Prostate gland (tissue), 2 donors: ENCODE measurements around the gene ACSL1. TPM values are rescaled to one million over a fixed set of nuclear protein-coding genes. Genes with fewer than 3 reads are reported as not detected.

Source experiments
- DNase-seq: peaks from one replicate; pipeline ENCODE4 v3.0.0-alpha.2; 2019; ENCODE audit warnings: low spot score
- H3K27ac ChIP-seq, 2 donors: fragments of 200-600 bp; sonication (generic); 2 replicates each; pipeline ENCODE4 v1.5.1; 2017 to 2019
- H3K27me3 ChIP-seq: fragments of 200-600 bp; sonication (generic); replicated peaks from 2 replicates; pipeline ENCODE4 v1.5.1; 2019; ENCODE audit not compliant: insufficient read depth
- H3K36me3 ChIP-seq, 2 donors: fragments of 200-600 bp; sonication (generic); 1 replicate in 1 of 2; 2 replicates in 1 of 2; pipeline versions ENCODE4 v1.5.1 to v1.8.1; 2017 to 2019
- H3K4me1 ChIP-seq: fragments of 200-600 bp; sonication (generic); replicated peaks from 2 replicates; pipeline ENCODE4 v1.5.1; 2019
- H3K4me3 ChIP-seq, 2 donors: fragments of 200-600 bp; sonication (generic); 2 replicates each; pipeline ENCODE4 v1.5.1; 2017 to 2019
- H3K9me3 ChIP-seq: fragments of 200-600 bp; sonication (generic); 2 replicates; pipeline ENCODE4 v1.5.1; 2017
- POLR2A ChIP-seq: fragments of 450-650 bp; IDR thresholded peaks from one replicate; pipeline ENCODE4 v1.6.1; 2016; ENCODE audit warnings: antibody characterized with exemption, mild to moderate bottlenecking
- POLR2AphosphoS5 ChIP-seq: sonication (generic); formaldehyde crosslinking; IDR thresholded peaks from one replicate; pipeline ENCODE4 v1.6.1; 2017; ENCODE audit warnings: antibody characterized with exemption
- WGBS: methylation state at CpG from one replicate; pipeline ENCODE4 v1.1.5; 2018; 5-methylcytosine and 5-hydroxymethylcytosine counted together
- intact Hi-C: fragments of 100-400 bp; cut with DNase I; formaldehyde crosslinking; loops from one replicate; pipeline ENCODE4 v1.14.2; 2022
- total RNA-seq, 2 donors: library from RNA; depleted of rRNA; stranded (reverse); fragments of >200 nt; gene quantifications; one replicate each; pipeline ENCODE4 v1.1.0, GENCODE V29; 2016
- TF ChIP-seq, protein P1 (sequence below), 4 experiments: fragments of 200-600 bp in 2 of 4; fragments of 450-650 bp in 2 of 4; sonication (generic) in 2 of 4; IDR thresholded peaks; 1 replicate in 3 of 4; 2 replicates in 1 of 4; pipeline ENCODE4 v1.5.1; 2016 to 2019; ENCODE audit warnings: antibody characterized with exemption in 4 of 4, mild to moderate bottlenecking in 2 of 4, moderate library complexity in 2 of 4

Gene ACSL1
- total RNA-seq, 2 donors from 2014 or later = 71.7 to 157 TPM

DNA sequence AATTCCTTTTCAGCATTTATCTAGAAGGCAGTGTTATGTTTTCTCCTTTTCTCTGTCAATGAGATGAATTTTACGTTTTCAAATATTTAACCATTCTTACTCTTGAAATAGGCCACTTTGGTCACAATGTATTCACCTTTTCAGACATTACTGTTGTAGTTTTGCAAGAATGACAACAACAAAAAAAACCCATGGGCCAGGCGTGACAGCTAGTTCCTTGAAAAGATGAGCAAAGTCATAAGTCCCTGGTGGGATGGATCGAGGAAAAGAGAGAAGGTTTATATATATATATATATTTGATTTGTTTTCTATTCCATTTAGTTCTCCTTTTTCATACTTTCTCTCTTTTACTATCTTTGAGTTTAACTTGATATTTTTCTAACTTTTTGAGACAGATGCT is 38.1 kb upstream of the ACSL1 start:
- H3K27ac ChIP-seq = no peak overlapping the region
- TF ChIP-seq POLR2A (no peak), POLR2AphosphoS5 (no peak)
- TF ChIP-seq, protein P1, sequence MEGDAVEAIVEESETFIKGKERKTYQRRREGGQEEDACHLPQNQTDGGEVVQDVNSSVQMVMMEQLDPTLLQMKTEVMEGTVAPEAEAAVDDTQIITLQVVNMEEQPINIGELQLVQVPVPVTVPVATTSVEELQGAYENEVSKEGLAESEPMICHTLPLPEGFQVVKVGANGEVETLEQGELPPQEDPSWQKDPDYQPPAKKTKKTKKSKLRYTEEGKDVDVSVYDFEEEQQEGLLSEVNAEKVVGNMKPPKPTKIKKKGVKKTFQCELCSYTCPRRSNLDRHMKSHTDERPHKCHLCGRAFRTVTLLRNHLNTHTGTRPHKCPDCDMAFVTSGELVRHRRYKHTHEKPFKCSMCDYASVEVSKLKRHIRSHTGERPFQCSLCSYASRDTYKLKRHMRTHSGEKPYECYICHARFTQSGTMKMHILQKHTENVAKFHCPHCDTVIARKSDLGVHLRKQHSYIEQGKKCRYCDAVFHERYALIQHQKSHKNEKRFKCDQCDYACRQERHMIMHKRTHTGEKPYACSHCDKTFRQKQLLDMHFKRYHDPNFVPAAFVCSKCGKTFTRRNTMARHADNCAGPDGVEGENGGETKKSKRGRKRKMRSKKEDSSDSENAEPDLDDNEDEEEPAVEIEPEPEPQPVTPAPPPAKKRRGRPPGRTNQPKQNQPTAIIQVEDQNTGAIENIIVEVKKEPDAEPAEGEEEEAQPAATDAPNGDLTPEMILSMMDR (IDR thresholded peaks at IDR 0.05) = no peak
- WGBS = 84% methylated on average over 3 of the region's 3 CpGs
- H3K4me1 ChIP-seq = no peaks in the 10 kb centered on the region
- H3K27me3 ChIP-seq = no peaks in the 10 kb centered on the region
- H3K9me3 ChIP-seq = no peaks in the 10 kb centered on the region
- intact Hi-C loops = no loop called here
- DNase-seq = no peak
- H3K36me3 ChIP-seq = no peaks in the 10 kb centered on the region
- H3K4me3 ChIP-seq = no peak overlapping the region

DNA sequence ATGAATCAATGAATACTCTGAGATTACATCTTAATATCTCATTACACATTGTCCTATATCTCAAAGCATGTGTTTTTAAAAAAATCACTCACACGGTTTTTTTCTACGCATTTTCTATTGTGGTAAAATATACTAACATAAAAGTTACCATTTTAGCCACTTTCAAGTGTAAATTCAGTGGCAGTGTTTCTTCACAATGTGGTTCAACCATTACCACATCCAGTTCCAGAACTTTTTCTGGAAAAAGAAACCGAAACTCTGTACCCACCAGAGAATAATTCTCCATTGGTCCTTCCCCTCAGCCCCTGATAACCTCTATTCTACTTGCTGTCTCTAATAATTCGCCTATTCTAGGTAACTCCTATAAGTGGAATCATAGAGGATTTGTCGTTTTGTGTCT is 35.3 kb upstream of the ACSL1 start:
- H3K4me3 ChIP-seq = no peak overlapping the region
- DNase-seq = no peak
- WGBS = 90% methylated on average over 5 of the region's 5 CpGs
- H3K27me3 ChIP-seq = no peaks in the 10 kb centered on the region
- no peaks in the 10 kb centered on the region for H3K36me3 ChIP-seq
- H3K4me1 ChIP-seq = no peaks in the 10 kb centered on the region
- no peak for TF ChIP-seq POLR2A
- TF ChIP-seq, protein P1 (IDR thresholded peaks at IDR 0.05) = no peak
- no peak for TF ChIP-seq POLR2AphosphoS5
- intact Hi-C loops = no loop called here
- H3K9me3 ChIP-seq = no peaks in the 10 kb centered on the region
- H3K27ac ChIP-seq = no peak overlapping the region

DNA sequence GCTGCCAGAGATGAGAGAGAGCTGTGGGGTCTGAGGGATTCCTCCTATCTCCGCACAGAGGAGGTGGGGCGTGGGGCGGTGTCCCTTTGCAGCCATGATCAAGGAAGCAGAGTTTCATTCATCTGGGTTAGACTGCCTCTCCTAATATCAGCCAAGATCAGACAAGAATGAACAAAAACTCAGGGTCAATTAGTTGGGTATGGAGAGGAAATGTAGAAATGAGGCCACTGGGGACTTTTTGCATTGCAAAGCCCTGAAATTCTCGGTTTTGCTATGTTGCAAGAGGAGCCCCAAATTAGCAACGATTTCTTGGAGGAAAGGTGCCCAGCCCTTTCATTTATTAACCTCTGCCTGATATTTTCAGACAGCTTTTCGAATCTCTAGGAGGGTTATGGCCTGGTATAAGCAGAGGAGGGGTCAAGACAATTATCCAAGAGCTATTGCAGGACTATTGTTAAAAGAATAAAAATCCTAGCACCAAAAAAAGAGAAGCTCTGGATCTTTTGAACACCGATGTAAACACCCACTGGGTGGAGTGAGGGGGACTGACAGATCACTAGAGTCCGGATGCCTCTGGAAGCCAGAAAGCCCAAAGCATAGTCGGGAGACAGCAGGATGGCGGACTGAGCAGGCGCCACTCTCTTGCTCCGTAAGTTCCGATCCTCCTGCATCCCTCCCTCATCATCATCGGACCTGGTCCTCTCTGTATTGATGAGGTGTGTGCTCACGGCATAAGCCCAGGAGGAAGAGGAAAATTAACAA is 34.4 kb upstream of the ACSL1 start:
- no peak for DNase-seq
- Histone ChIP-seq H3K9me3 (no peaks in the 10 kb centered on the region), H3K4me3 (no peak overlapping the region), H3K27me3 (no peaks in the 10 kb centered on the region), H3K36me3 (no peaks in the 10 kb centered on the region), H3K4me1 (no peaks in the 10 kb centered on the region), H3K27ac (no peak overlapping the region)
- intact Hi-C loops = no loop called here
- 85% methylated on average over 15 of the region's 15 CpGs for WGBS
- TF ChIP-seq POLR2AphosphoS5 = no peak
- no peak for TF ChIP-seq POLR2A
- TF ChIP-seq, protein P1 (IDR thresholded peaks at IDR 0.05) = no peak

DNA sequence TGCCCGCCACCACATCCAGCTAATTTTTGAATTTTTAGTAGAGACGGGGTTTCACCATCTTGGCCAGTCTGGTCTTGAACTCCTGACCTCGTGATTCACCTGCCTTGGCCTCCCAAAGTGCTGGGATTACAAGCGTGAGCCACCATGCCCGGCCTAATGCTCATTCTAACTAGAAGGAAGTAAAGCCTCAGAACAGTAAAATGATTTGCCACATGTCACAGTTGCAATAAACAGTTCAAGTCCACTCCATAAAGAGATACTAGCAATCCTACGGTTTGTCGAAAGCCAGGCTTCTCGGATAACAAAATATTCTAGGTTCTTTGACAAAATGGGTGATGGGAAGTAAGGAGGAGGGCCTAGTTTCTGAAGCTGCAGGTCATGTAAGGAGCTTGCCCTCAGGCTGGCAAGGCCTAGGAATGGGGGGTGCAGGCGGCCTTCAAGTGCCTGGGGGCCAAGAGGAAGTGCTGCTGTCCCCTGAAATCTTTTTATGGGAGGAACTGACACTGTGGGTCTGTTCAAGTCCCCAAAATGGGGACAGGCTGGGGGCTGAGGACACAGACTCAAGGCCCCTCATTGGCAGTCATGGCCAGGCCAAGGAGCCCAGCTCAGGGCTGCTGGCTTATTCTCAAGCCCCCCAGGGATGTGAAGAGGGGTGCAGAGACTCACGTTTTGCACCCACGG is 31.8 kb upstream of the ACSL1 start:
- Histone ChIP-seq H3K4me1 (no peaks in the 10 kb centered on the region), H3K27ac (no peak overlapping the region), H3K36me3 (no peaks in the 10 kb centered on the region), H3K27me3 (no peaks in the 10 kb centered on the region), H3K4me3 (no peak overlapping the region), H3K9me3 (no peaks in the 10 kb centered on the region)
- TF ChIP-seq POLR2AphosphoS5 = no peak
- no peak for TF ChIP-seq POLR2A
- TF ChIP-seq, protein P1 (IDR thresholded peaks at IDR 0.05) = no peak
- 80% methylated on average over 11 of the region's 11 CpGs for WGBS
- intact Hi-C loops = no loop called here
- DNase-seq = no peak

DNA sequence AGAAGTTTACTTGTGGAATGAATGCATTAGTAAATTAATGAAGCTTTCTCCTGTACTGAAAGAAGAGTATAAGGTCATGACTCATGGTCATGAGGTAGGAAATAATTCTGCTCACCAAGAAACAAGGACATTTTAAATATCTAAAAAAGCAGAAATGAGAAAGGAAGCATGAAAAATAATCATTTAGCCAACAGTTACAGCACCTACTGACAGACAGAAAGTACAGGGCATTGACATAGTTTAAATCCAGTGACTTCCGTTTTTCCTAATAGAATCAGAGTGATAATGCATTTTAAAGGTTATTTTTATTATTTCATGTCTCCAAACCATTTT is 30.5 kb upstream of the ACSL1 start:
- Histone ChIP-seq H3K4me1 (no peaks in the 10 kb centered on the region), H3K9me3 (no peaks in the 10 kb centered on the region), H3K27ac (no peak overlapping the region), H3K27me3 (no peaks in the 10 kb centered on the region), H3K4me3 (no peak overlapping the region), H3K36me3 (no peaks in the 10 kb centered on the region)
- DNase-seq = no peak
- whole genome bisulfite sequencing = 73% methylated on average over 1 of the region's 1 CpG
- intact Hi-C loops = no loop called here
- TF ChIP-seq POLR2AphosphoS5 (no peak), POLR2A (no peak)
- TF ChIP-seq, protein P1 (IDR thresholded peaks at IDR 0.05) = no peak
